GM12891 (cell line): ENCODE data around the gene ARMC2.

Source experiments
- POLR2A ChIP-seq: IDR thresholded peaks from 2 replicates; pipeline ENCODE4 v1.6.1; 2011; ENCODE audit warnings: low read depth, low read length, control low read depth
- POLR2AphosphoS5 ChIP-seq: IDR thresholded peaks from 2 replicates; pipeline ENCODE4 v1.6.1; 2011; ENCODE audit warnings: low read depth, low read length, control low read depth

DNA sequence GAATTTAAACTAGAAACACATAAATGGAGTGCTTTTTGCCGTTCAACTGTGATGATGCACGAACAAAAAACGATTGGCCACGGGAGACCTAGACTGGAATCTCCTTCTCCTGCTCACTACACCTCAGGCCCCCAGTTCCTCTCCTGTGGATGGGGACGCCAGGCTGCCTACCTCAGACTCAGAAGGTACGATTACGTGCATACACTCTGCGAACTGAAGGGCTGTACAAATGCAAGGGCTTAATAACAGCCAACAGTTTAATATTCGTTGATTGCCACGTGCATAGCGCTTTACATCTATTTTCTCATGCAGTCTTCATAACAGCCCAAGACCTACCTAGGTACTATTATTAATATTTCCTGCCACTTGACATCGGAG is 495 bp upstream of the ARMC2 start:
- no peak for TF ChIP-seq POLR2A
- no peak for TF ChIP-seq POLR2AphosphoS5
